Ishikawa (cell line): ENCODE results near the gene MYOZ3.

Experiments used
- EP300 ChIP-seq: IDR thresholded peaks from 2 replicates; pipeline ENCODE4 v1.6.1; 2012; ENCODE audit warnings: borderline replicate concordance
- FOXM1 ChIP-seq: IDR thresholded peaks from 2 replicates; pipeline ENCODE4 v1.6.1; 2012; ENCODE audit warnings: low read depth, borderline replicate concordance
- RAD21 ChIP-seq: IDR thresholded peaks from 2 replicates; pipeline ENCODE4 v1.6.1; 2012; ENCODE audit warnings: low read depth
- TCF12 ChIP-seq: IDR thresholded peaks from 2 replicates; pipeline ENCODE4 v1.6.1; 2012; ENCODE audit warnings: low read depth
- TF ChIP-seq, protein P1 (sequence below): IDR thresholded peaks from 2 replicates; pipeline ENCODE4 v1.6.1; 2012; ENCODE audit warnings: low read depth, mild to moderate bottlenecking

DNA sequence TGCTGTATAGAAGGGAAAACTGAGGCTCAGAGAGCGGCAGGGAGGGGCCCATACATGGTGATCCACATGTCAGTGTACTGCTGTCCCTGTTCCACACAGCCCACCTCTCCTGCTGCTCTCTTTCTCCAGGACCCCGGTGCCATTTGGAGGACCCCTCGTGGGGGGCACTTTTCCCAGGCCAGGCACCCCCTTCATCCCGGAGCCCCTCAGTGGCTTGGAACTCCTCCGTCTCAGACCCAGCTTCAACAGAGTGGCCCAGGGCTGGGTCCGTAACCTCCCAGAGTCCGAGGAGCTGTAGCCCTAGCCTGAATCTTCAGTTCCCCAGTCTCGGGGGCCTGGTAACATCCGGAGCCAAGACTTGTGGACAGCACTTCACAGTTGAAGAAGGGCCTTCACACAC lies 15.5 kb downstream of the MYOZ3 start:
- TF ChIP-seq, protein P1, sequence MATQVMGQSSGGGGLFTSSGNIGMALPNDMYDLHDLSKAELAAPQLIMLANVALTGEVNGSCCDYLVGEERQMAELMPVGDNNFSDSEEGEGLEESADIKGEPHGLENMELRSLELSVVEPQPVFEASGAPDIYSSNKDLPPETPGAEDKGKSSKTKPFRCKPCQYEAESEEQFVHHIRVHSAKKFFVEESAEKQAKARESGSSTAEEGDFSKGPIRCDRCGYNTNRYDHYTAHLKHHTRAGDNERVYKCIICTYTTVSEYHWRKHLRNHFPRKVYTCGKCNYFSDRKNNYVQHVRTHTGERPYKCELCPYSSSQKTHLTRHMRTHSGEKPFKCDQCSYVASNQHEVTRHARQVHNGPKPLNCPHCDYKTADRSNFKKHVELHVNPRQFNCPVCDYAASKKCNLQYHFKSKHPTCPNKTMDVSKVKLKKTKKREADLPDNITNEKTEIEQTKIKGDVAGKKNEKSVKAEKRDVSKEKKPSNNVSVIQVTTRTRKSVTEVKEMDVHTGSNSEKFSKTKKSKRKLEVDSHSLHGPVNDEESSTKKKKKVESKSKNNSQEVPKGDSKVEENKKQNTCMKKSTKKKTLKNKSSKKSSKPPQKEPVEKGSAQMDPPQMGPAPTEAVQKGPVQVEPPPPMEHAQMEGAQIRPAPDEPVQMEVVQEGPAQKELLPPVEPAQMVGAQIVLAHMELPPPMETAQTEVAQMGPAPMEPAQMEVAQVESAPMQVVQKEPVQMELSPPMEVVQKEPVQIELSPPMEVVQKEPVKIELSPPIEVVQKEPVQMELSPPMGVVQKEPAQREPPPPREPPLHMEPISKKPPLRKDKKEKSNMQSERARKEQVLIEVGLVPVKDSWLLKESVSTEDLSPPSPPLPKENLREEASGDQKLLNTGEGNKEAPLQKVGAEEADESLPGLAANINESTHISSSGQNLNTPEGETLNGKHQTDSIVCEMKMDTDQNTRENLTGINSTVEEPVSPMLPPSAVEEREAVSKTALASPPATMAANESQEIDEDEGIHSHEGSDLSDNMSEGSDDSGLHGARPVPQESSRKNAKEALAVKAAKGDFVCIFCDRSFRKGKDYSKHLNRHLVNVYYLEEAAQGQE: no peak
- TF ChIP-seq RAD21 (no peak), EP300 (no peak), TCF12 (no peak), FOXM1 (no peak)
